GM21619 (cell line): ENCODE data around the gene BLVRA.

Source experiments
- ATAC-seq: cut with Tn5 transposase; IDR thresholded peaks from one replicate; pipeline ENCODE4 v1.9.1; 2021; ENCODE audit not compliant: unreplicated experiment

Gene BLVRA

DNA sequence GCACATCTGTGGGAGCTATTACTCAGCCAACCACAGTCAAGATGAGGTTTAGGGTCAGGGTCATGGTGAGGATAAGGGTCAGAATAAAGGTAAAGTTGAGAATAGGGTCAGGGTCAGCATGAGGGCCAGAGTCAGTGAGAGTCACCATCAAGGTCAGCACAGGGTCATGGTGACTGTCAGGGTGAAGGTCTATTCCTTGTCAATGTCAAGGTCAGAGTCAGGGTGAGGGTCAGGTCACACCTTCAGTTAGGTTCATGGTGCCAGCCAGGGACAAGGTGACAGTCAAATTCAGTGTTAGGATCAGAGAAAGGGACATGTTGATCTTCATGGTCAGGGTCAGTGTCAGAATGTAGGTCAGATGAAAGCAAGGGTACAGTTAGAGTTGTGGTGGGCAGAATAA lies 96.7 kb downstream of the BLVRA start:
- no peak for ATAC-seq

DNA sequence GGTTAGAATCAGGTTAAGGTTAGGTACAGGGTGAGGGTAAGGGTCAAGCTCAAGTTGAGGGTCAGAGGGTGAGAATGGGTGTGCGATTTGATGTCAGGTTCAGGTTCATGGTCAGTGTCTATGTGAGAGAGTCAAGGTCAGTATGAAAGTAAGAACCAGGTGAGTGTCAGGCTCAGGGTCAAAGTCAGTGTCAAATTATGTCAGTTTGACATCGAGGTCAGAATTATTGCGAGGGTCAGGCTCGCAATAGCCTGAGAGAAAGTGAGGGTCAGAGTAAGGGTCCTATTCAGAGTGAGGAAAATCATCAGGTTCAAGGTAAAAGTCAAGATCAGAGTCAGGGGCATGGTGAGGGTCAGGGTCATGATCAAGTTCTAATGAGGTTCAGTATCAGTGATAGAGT lies 97.8 kb downstream of the BLVRA start:
- no peak for ATAC-seq
